Measurements from ENCODE around the gene DIAPH1. TPM values are rescaled to one million over a fixed set of nuclear protein-coding genes. Genes with fewer than 3 reads are reported as not detected.

Gene DIAPH1
- total and polyA plus RNA-seq, 4 donors: 51.5 to 74.7 (median 70.9) TPM

- Histone ChIP-seq H3K27ac (ENCODE audit: low read depth in 1 of 2, low read length in 2 of 2) (no peak within 1 kb of the TSS), H3K9ac (ENCODE audit: low read depth in 1 of 2, low read length in 2 of 2) (no peak within 1 kb of the TSS), H3K36me3 (ENCODE audit: control insufficient read depth in 4 of 4, insufficient read depth in 3 of 4, low read depth in 1 of 4, low read length in 3 of 4) (no peaks in the 10 kb centered on the region), H3K9me3 (ENCODE audit: control insufficient read depth in 4 of 4, low read length in 3 of 4) (peaks cover 0 to 5% (median 2%) of the 10 kb centered on the region in 4 donors), H3K4me1 (ENCODE audit: control insufficient read depth in 4 of 4, insufficient read depth in 4 of 4, low read length in 3 of 4) (peaks cover 0 to 13% (median 6%) of the 10 kb centered on the region in 4 donors), H3K27me3 (ENCODE audit: control insufficient read depth in 4 of 4, insufficient read depth in 4 of 4, low read length in 3 of 4) (no peaks in the 10 kb centered on the region), H3K4me3 (ENCODE audit: low read depth in 1 of 3, low read length in 3 of 3) (no peak within 1 kb of the TSS)
- no peak for DNase-seq (ENCODE audit: low spot score)
- no peak for TF ChIP-seq REST (IDR thresholded peaks at IDR 0.05)
- no peak for TF ChIP-seq MAX (IDR thresholded peaks at IDR 0.05)
- no peak for TF ChIP-seq SP1 (IDR thresholded peaks at IDR 0.05)
- no peak for TF ChIP-seq RXRA (IDR thresholded peaks at IDR 0.05)
- no peak for TF ChIP-seq ATF3 (IDR thresholded peaks at IDR 0.05)
- no peak for TF ChIP-seq FOXA1 (IDR thresholded peaks at IDR 0.05)
- no peak for TF ChIP-seq EGR1 (IDR thresholded peaks at IDR 0.05; ENCODE audit: low read depth in 2 of 2)
- no peak for TF ChIP-seq NR2F2 (IDR thresholded peaks at IDR 0.05)
- no peak for TF ChIP-seq ZBTB33 (IDR thresholded peaks at IDR 0.05)
- TF ChIP-seq HNF4A (conservative IDR thresholded peaks at IDR 0.05): no peak
- TF ChIP-seq CTCF (IDR thresholded peaks at IDR 0.05; ENCODE audit: low read depth, low read length, missing input control): no peak
- TF ChIP-seq JUND (IDR thresholded peaks at IDR 0.05): no peak
- WGBS: 67% methylated on average over 14 of the region's 14 CpGs
Observed at GRCh38 chr5:141488591-141489561, 129.9 kb downstream of the DIAPH1 start, which contains the start of gene PCDHGC5. Gene PCDHGC5, plus strand, starts transcription at chr5:141489081. Its CDS starts 160 bp downstream, at chr5:141489241.

GRCh38 chr5:141487131-141487530 is 131.7 kb downstream of the DIAPH1 start:
- WGBS: 88% methylated on average over 7 of the region's 7 CpGs
- Histone ChIP-seq H3K9ac (ENCODE audit: low read depth in 1 of 2, low read length in 2 of 2) (no peak overlapping the region), H3K27ac (ENCODE audit: low read depth in 1 of 2, low read length in 2 of 2) (no peak overlapping the region), H3K27me3 (ENCODE audit: control insufficient read depth in 4 of 4, insufficient read depth in 4 of 4, low read length in 3 of 4) (peaks cover 0 to 2% (median 0%) of the 10 kb centered on the region in 4 donors), H3K4me3 (ENCODE audit: low read depth in 1 of 3, low read length in 3 of 3) (no peak overlapping the region), H3K9me3 (ENCODE audit: control insufficient read depth in 4 of 4, low read length in 3 of 4) (peaks cover 0 to 5% (median 2%) of the 10 kb centered on the region in 4 donors), H3K4me1 (ENCODE audit: control insufficient read depth in 4 of 4, insufficient read depth in 4 of 4, low read length in 3 of 4) (peaks cover 0 to 13% (median 5%) of the 10 kb centered on the region in 4 donors), H3K36me3 (ENCODE audit: control insufficient read depth in 4 of 4, insufficient read depth in 3 of 4, low read depth in 1 of 4, low read length in 3 of 4) (peaks cover 0 to 2% (median 0%) of the 10 kb centered on the region in 4 donors)
- TF ChIP-seq FOXA1 (IDR thresholded peaks at IDR 0.05): no peak
- no peak for TF ChIP-seq EGR1 (IDR thresholded peaks at IDR 0.05; ENCODE audit: low read depth in 2 of 2)
- TF ChIP-seq RAD21 (IDR thresholded peaks at IDR 0.05): no peak
- TF ChIP-seq ATF3 (IDR thresholded peaks at IDR 0.05): no peak
- TF ChIP-seq REST (IDR thresholded peaks at IDR 0.05): no peak
- no peak for TF ChIP-seq TAF1 (conservative IDR thresholded peaks at IDR 0.05)
- DNase-seq (ENCODE audit: low spot score): no peak

All from liver (tissue), 9 donors.